Measurements from ENCODE around the gene PRICKLE3. TPM values are rescaled to one million over a fixed set of nuclear protein-coding genes. Genes with fewer than 3 reads are reported as not detected.
"Not testable (repeated sequence)": the region's sequence is repeated elsewhere in the genome, so short reads cannot be mapped to it uniquely, and the experiment has no call there.

PRICKLE3 gene
- total RNA-seq, 1 donor = 5.2 TPM

GRCh38 chrX:49137492-49137891 is 48.7 kb downstream of the PRICKLE3 start:
- no peak overlapping the region for H3K4me3 ChIP-seq (ENCODE audit: low read depth, low read length)
- TF ChIP-seq CTCF (IDR thresholded peaks at IDR 0.05; ENCODE audit: insufficient read depth, low read depth, low read length) = no peak
- DNase-seq (ENCODE audit: low read depth) = no peak

DNA sequence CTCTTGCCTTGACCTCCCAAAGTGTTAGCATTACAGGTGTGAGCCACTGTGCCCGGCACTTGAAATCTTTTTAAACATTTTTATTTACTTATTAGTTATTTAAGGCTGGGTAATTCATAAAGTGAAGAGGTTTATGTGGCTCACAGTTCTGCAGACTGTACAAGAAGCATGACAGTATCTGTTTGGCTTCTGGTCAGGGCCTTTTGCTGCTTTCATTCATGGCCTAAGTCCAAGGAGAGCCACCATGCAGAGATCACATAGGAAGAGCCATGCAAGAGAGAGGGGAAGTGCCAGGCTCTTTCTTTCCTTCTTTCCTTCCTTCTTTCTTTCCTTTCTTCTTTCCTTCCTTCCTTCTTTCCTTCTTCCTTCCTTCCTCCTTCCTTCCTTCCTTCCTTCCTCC is 52.4 kb downstream of the PRICKLE3 start:
- DNase-seq (ENCODE audit: low read depth) = no peak
- no peak for TF ChIP-seq CTCF (IDR thresholded peaks at IDR 0.05; ENCODE audit: insufficient read depth, low read depth, low read length)
- no peak overlapping the region for H3K4me3 ChIP-seq (ENCODE audit: low read depth, low read length)

DNA sequence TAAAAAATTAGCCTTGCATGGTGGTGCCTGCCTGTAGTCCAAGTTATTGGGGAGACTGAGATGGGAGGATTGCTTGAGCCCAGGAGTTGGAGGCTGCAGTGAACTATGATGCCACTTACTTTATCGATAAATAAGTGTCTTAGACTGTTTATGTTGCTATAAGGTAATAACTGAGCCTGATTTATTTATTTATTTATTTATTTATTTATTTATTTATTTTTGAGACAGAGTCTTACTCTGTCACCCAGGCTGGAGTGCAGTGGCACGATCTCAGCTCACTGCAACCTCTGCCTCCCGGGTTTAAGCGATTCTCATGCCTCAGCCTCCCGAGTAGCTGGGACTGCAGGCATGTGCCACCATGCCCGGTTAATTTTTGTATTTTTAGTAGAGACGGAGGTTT is 53.9 kb downstream of the PRICKLE3 start:
- not testable (repeated sequence) for DNase-seq (ENCODE audit: low read depth)

GRCh38 chrX:49129427-49129826 is 56.7 kb downstream of the PRICKLE3 start:
- DNase-seq (ENCODE audit: low read depth) = no peak
- no peak for TF ChIP-seq CTCF (IDR thresholded peaks at IDR 0.05; ENCODE audit: insufficient read depth, low read depth, low read length)

More for the DNA sequence above, 53.9 kb downstream of the PRICKLE3 start:
- not testable (repeated sequence) for H3K4me3 ChIP-seq (ENCODE audit: low read depth, low read length)

DNA sequence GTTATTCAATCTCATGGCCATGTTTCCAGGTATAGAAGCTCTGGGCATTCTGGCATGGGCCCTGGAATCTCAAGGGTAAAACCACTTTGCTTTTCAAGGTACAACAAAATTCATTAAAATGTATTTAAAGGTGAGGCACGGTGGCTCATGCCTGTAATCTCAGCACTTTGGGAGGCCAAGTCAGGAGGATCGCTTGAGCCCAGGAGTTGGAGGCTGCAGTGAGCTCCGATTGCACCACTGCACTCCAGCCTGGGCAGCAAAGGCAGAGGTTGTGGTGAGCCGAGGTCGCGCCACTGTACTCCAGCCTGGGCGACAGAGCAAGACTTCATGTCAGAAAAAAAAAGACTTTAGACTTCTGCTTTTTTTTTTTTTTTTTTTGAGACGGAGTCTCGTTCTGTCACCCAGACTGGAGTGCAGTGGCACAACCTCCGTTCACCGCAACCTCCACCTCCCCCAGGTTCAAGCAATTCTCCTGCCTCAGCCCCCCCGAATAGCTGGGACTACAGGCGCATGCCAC is 58.4 kb downstream of the PRICKLE3 start:
- H3K4me3 ChIP-seq (ENCODE audit: low read depth, low read length); DNase-seq (ENCODE audit: low read depth): not testable (repeated sequence)

More at GRCh38 chrX:49129427-49129826, 56.7 kb downstream of the PRICKLE3 start:
- no peak overlapping the region for H3K4me3 ChIP-seq (ENCODE audit: low read depth, low read length)

Small RNAs within 50 kb of the gene (small RNA-seq; reads per million reads assigned to genes)
- not detected for gene RN7SL262P

Other genes with a start within 250 kb of the PRICKLE3 start
- gene OTUD5, start 228.8 kb downstream of the PRICKLE3 start, total RNA-seq = 24.2 and 28.5 TPM in 2 replicates
- gene KCND1, start 214.5 kb downstream of the PRICKLE3 start, total RNA-seq = 0.32 and 2.6 TPM in 2 replicates
- 14.2 and 14.5 TPM in 2 replicates for gene GRIPAP1, start 184.1 kb downstream of the PRICKLE3 start, total RNA-seq
- 37.1 and 45.1 TPM in 2 replicates for gene TFE3, start 143.0 kb downstream of the PRICKLE3 start, total RNA-seq
- gene CCDC120, start 127.4 kb downstream of the PRICKLE3 start, total RNA-seq = 0.86 and 0.97 TPM in 2 replicates
- 12.6 and 15.1 TPM in 2 replicates for gene PRAF2, start 112.4 kb downstream of the PRICKLE3 start, total RNA-seq
- gene WDR45, start 106.5 kb downstream of the PRICKLE3 start, total RNA-seq = 46.6 and 56.0 TPM in 2 replicates
- gene GPKOW, start 62.6 kb downstream of the PRICKLE3 start, total RNA-seq = 13.0 and 15.5 TPM in 2 replicates
- gene MAGIX, start 23.6 kb downstream of the PRICKLE3 start, total RNA-seq = 1.9 and 2.2 TPM in 2 replicates
- gene PLP2, start 14.5 kb downstream of the PRICKLE3 start, total RNA-seq = 19.0 and 29.6 TPM in 2 replicates
- gene SYP, start 13.8 kb upstream of the PRICKLE3 start, total RNA-seq = under 0.01 TPM in 1 of 2 replicates, not detected in the other
- gene CACNA1F, start 47.0 kb upstream of the PRICKLE3 start, total RNA-seq = not detected in 2 replicates
- gene CCDC22, start 49.1 kb upstream of the PRICKLE3 start, total RNA-seq = 8.6 and 11.3 TPM in 2 replicates
- gene FOXP3, start 78.3 kb upstream of the PRICKLE3 start, total RNA-seq = under 0.01 TPM in 1 of 2 replicates, not detected in the other
- 5.2 and 5.6 TPM in 2 replicates for gene PPP1R3F, start 83.4 kb upstream of the PRICKLE3 start, total RNA-seq
- not detected in 2 replicates for gene GAGE10, start 117.3 kb upstream of the PRICKLE3 start, total RNA-seq
- gene GAGE12J, start 135.7 kb upstream of the PRICKLE3 start, total RNA-seq = not detected in 2 replicates
- not detected in 2 replicates for gene GAGE13, start 145.2 kb upstream of the PRICKLE3 start, total RNA-seq

Data from fibroblast of villous mesenchyme (primary cell).